HG03378 (cell line): ENCODE data around the gene RAB11A.

ENCODE experiments used
- ATAC-seq: cut with Tn5 transposase; IDR thresholded peaks from one replicate; pipeline ENCODE4 v1.9.1; 2021; ENCODE audit warnings: mild to moderate bottlenecking, moderate library complexity; ENCODE audit not compliant: unreplicated experiment

Gene RAB11A

GRCh38 chr15:65883571-65883970, 14.3 kb downstream of the RAB11A start:
- ATAC-seq, result no peak

GRCh38 chr15:65884511-65884910, 15.2 kb downstream of the RAB11A start:
- no peak for ATAC-seq

- no peak for ATAC-seq
Measured at GRCh38 chr15:65885668-65886218, 16.5 kb downstream of the RAB11A start.

- ATAC-seq, result no peak
Measured at GRCh38 chr15:65887565-65887964, 18.3 kb downstream of the RAB11A start.

- ATAC-seq, result no peak
Measured at GRCh38 chr15:65888981-65889380, 19.7 kb downstream of the RAB11A start.

GRCh38 chr15:65893060-65893459, 23.8 kb downstream of the RAB11A start:
- no peak for ATAC-seq

- ATAC-seq, result no peak
Measured at GRCh38 chr15:65896236-65896635, 26.9 kb downstream of the RAB11A start.

- ATAC-seq, result no peak
Measured at GRCh38 chr15:65900488-65900887, 31.2 kb downstream of the RAB11A start.

GRCh38 chr15:65901336-65901735, 32.0 kb downstream of the RAB11A start:
- no peak for ATAC-seq

GRCh38 chr15:65901836-65902235, 32.5 kb downstream of the RAB11A start:
- no peak for ATAC-seq

- peak; percentile 78 for ATAC-seq
Measured at GRCh38 chr15:65902373-65902772, 33.1 kb downstream of the RAB11A start.

GRCh38 chr15:65903296-65904073, 34.2 kb downstream of the RAB11A start:
- ATAC-seq, result no peak

- no peak for ATAC-seq
Measured at GRCh38 chr15:65904301-65904700, 35.0 kb downstream of the RAB11A start.

GRCh38 chr15:65906396-65906795, 37.1 kb downstream of the RAB11A start:
- ATAC-seq, result no peak

GRCh38 chr15:65907661-65908060, 38.4 kb downstream of the RAB11A start:
- ATAC-seq, result no peak

GRCh38 chr15:65908876-65909275, 39.6 kb downstream of the RAB11A start:
- ATAC-seq, result no peak

GRCh38 chr15:65909831-65910230, 40.5 kb downstream of the RAB11A start:
- no peak for ATAC-seq

GRCh38 chr15:65910341-65910740, 41.0 kb downstream of the RAB11A start:
- no peak for ATAC-seq

- no peak for ATAC-seq
Measured at GRCh38 chr15:65912235-65912634, 42.9 kb downstream of the RAB11A start.

GRCh38 chr15:65913631-65914199, 44.4 kb downstream of the RAB11A start:
- ATAC-seq, result no peak

GRCh38 chr15:65914386-65914785, 45.1 kb downstream of the RAB11A start:
- ATAC-seq, result no peak
